Neuronal stem cell (in vitro differentiated cells): ENCODE results near the gene TRIP10.

Experiments
- DNase-seq: peaks from one replicate; pipeline ENCODE4 v3.0.0-alpha.2; 2013; ENCODE audit warnings: low spot score
- H2AFZ ChIP-seq: one replicate; pipeline ENCODE4 v1.6.1; 2013; ENCODE audit warnings: mild to moderate bottlenecking, low read length, inconsistent platforms
- H2AK5ac ChIP-seq: 2 replicates; pipeline ENCODE4 v1.6.1; 2013; ENCODE audit warnings: low read depth, mild to moderate bottlenecking, inconsistent platforms, low read length, moderate library complexity, mixed read lengths
- H2BK120ac ChIP-seq: 2 replicates; pipeline ENCODE4 v1.6.1; 2013; ENCODE audit warnings: low read depth, mild to moderate bottlenecking, inconsistent platforms, low read length, moderate library complexity, mixed read lengths
- H2BK12ac ChIP-seq: one replicate; pipeline ENCODE4 v1.6.1; 2013; ENCODE audit warnings: low read length, inconsistent platforms
- H2BK15ac ChIP-seq: 2 replicates; pipeline ENCODE4 v1.6.1; 2013; ENCODE audit warnings: mild to moderate bottlenecking, low read length, inconsistent platforms, mixed read lengths
- H2BK5ac ChIP-seq: one replicate; pipeline ENCODE4 v1.6.1; 2013; ENCODE audit warnings: inconsistent platforms, mild to moderate bottlenecking, low read length, moderate library complexity
- H3K14ac ChIP-seq: one replicate; pipeline ENCODE4 v1.6.1; 2013; ENCODE audit warnings: low read length, inconsistent platforms
- H3K18ac ChIP-seq: 2 replicates; pipeline ENCODE4 v1.6.1; 2013; ENCODE audit warnings: low read length, inconsistent platforms
- H3K23ac ChIP-seq: 2 replicates; pipeline ENCODE4 v1.6.1; 2013; ENCODE audit warnings: low read depth, mild to moderate bottlenecking, mixed read lengths, low read length, inconsistent platforms; ENCODE audit not compliant: poor library complexity
- H3K27ac ChIP-seq: replicated peaks from 3 replicates; pipeline ENCODE4 v1.5.1; 2013; ENCODE audit warnings: low read length, inconsistent platforms
- H3K27me3 ChIP-seq, 3 experiments: 2 replicates each; pipeline ENCODE4 v1.6.1; 2013; ENCODE audit warnings: low read length in 3 of 3, mild to moderate bottlenecking in 2 of 3, inconsistent platforms in 1 of 3, low read depth in 1 of 3, mixed read lengths in 1 of 3, moderate library complexity in 1 of 3; ENCODE audit not compliant: control insufficient read depth in 3 of 3, insufficient read depth in 3 of 3
- H3K36me3 ChIP-seq, 2 donors: replicated peaks in 1 of 2; 2 replicates each; pipeline ENCODE4 v1.6.1; 2013; ENCODE audit warnings: low read length in 2 of 2; ENCODE audit not compliant: control insufficient read depth in 2 of 2, insufficient read depth in 2 of 2
- H3K4ac ChIP-seq: 2 replicates; pipeline ENCODE4 v1.6.1; 2013; ENCODE audit warnings: inconsistent platforms, mild to moderate bottlenecking, low read length, moderate library complexity
- H3K4me1 ChIP-seq, 2 donors: 1 replicate in 1 of 2; 2 replicates in 1 of 2; pipeline ENCODE4 v1.6.1; 2013; ENCODE audit warnings: low read length in 2 of 2, low read depth in 1 of 2; ENCODE audit not compliant: control insufficient read depth in 2 of 2, insufficient read depth in 1 of 2
- H3K4me2 ChIP-seq: one replicate; pipeline ENCODE4 v1.6.1; 2013; ENCODE audit warnings: mild to moderate bottlenecking, low read length, inconsistent platforms; ENCODE audit not compliant: insufficient read depth, poor library complexity, severe bottlenecking
- H3K4me3 ChIP-seq, 2 donors: 2 replicates each; pipeline ENCODE4 v1.5.1; 2013; ENCODE audit warnings: low read length in 2 of 2, mild to moderate bottlenecking in 2 of 2, inconsistent platforms in 1 of 2, moderate library complexity in 1 of 2
- H3K79me1 ChIP-seq: one replicate; pipeline ENCODE4 v1.6.1; 2013; ENCODE audit warnings: low read depth, mild to moderate bottlenecking, inconsistent platforms, low read length, moderate library complexity
- H3K9ac ChIP-seq: one replicate; pipeline ENCODE4 v1.6.1; 2013; ENCODE audit warnings: mild to moderate bottlenecking, low read depth, low read length, inconsistent platforms; ENCODE audit not compliant: poor library complexity
- H3K9me3 ChIP-seq, 2 donors: replicated peaks in 1 of 2; 2 replicates each; pipeline versions ENCODE3 to v1.6.1; 2013; ENCODE audit warnings: low read length in 2 of 2, mild to moderate bottlenecking in 2 of 2, inconsistent platforms in 1 of 2, low read depth in 1 of 2, mixed read lengths in 1 of 2, moderate library complexity in 1 of 2; ENCODE audit not compliant: control insufficient read depth in 2 of 2, insufficient read depth in 1 of 2
- H4K8ac ChIP-seq: one replicate; pipeline ENCODE4 v1.6.1; 2013; ENCODE audit warnings: low read depth, mild to moderate bottlenecking, inconsistent platforms, low read length, moderate library complexity
- H4K91ac ChIP-seq: one replicate; pipeline ENCODE4 v1.6.1; 2013; ENCODE audit warnings: low read length, low read depth, mild to moderate bottlenecking, inconsistent platforms; ENCODE audit not compliant: poor library complexity
- WGBS, 2 donors: extraction: QIAGEN DNeasy Blood & Tissue Kit; methylation state at CpG; one replicate each; pipeline ENCODE4 v1.1.7; 2013; ENCODE audit warnings: missing lambda C conversion rate in 2 of 2, mixed read lengths in 1 of 2; ENCODE audit not compliant: insufficient read length in 2 of 2, insufficient replicate concordance in 1 of 2; ENCODE audit errors: extremely low coverage in 2 of 2; 5-methylcytosine and 5-hydroxymethylcytosine counted together

TRIP10 gene

GRCh38 chr19:6713773-6714692 lies 25.4 kb upstream of the TRIP10 start:
- Histone ChIP-seq H3K4ac (no peak overlapping the region), H2BK12ac (no peak overlapping the region), H3K36me3 (no peaks in the 10 kb centered on the region), H3K9me3 (peaks cover 0 to 8% of the 10 kb centered on the region in 2 donors), H4K8ac (no peak overlapping the region), H4K91ac (no peak overlapping the region), H3K4me2 (no peak overlapping the region), H3K18ac (no peak overlapping the region), H2BK5ac (no peak overlapping the region), H2BK15ac (no peak overlapping the region), H3K4me1 (no peaks in the 10 kb centered on the region), H3K4me3 (no peak overlapping the region), H2AFZ (no peak overlapping the region), H3K79me1 (peaks cover 3% of the 10 kb centered on the region), H3K27ac (no peak overlapping the region), H2BK120ac (no peak overlapping the region), H3K23ac (no peak overlapping the region), H3K27me3 (peaks cover 0 to 32% (median 30%) of the 10 kb centered on the region in 3 experiments), H3K14ac (no peak overlapping the region), H3K9ac (no peak overlapping the region), H2AK5ac (no peak overlapping the region)
- DNase-seq = no peak
- WGBS, 2 donors = no CpG with 5 or more reads among the region's 24 CpGs

- Histone ChIP-seq H2BK120ac (no peak overlapping the region), H2AFZ (no peak overlapping the region), H3K27me3 (peaks cover 0 to 25% (median 24%) of the 10 kb centered on the region in 3 experiments), H3K4me2 (no peak overlapping the region), H3K36me3 (no peaks in the 10 kb centered on the region), H4K91ac (no peak overlapping the region), H3K9ac (no peak overlapping the region), H3K23ac (no peak overlapping the region), H2BK15ac (no peak overlapping the region), H3K79me1 (peaks cover 3% of the 10 kb centered on the region), H3K18ac (no peak overlapping the region), H4K8ac (no peak overlapping the region), H3K14ac (no peak overlapping the region), H2BK5ac (no peak overlapping the region), H3K9me3 (peaks cover 0 to 8% of the 10 kb centered on the region in 2 donors), H2AK5ac (no peak overlapping the region), H3K4ac (no peak overlapping the region), H3K4me3 (no peak overlapping the region), H3K4me1 (no peaks in the 10 kb centered on the region), H3K27ac (no peak overlapping the region), H2BK12ac (no peak overlapping the region)
- no peak for DNase-seq
- no CpG with 5 or more reads among the region's 11 CpGs for WGBS, 2 donors
Observed at GRCh38 chr19:6714749-6715555, 24.5 kb upstream of the TRIP10 start.

GRCh38 chr19:6716610-6716970 lies 22.9 kb upstream of the TRIP10 start:
- Histone ChIP-seq H2BK12ac (no peak overlapping the region), H3K27ac (no peak overlapping the region), H2BK120ac (no peak overlapping the region), H4K91ac (no peak overlapping the region), H2AFZ (no peak overlapping the region), H3K36me3 (no peaks in the 10 kb centered on the region), H2BK5ac (no peak overlapping the region), H3K4ac (no peak overlapping the region), H2AK5ac (no peak overlapping the region), H3K4me3 (no peak overlapping the region), H3K9ac (no peak overlapping the region), H3K4me2 (no peak overlapping the region), H3K27me3 (peaks cover 0 to 9% (median 7%) of the 10 kb centered on the region in 3 experiments), H3K4me1 (no peaks in the 10 kb centered on the region), H3K23ac (no peak overlapping the region), H4K8ac (no peak overlapping the region), H3K14ac (no peak overlapping the region), H3K18ac (no peak overlapping the region), H3K9me3 (peaks cover 0 to 5% of the 10 kb centered on the region in 2 donors), H3K79me1 (peaks cover 3% of the 10 kb centered on the region), H2BK15ac (no peak overlapping the region)
- no CpG with 5 or more reads among the region's 6 CpGs for WGBS, 2 donors
- DNase-seq = no peak

- Histone ChIP-seq H3K9ac (no peak overlapping the region), H3K4me1 (no peaks in the 10 kb centered on the region), H4K91ac (no peak overlapping the region), H3K79me1 (peaks cover 3% of the 10 kb centered on the region), H3K14ac (peak overlapping the region; percentile 61), H3K4me2 (no peak overlapping the region), H2BK120ac (no peak overlapping the region), H3K9me3 (peaks cover 0 to 5% of the 10 kb centered on the region in 2 donors), H4K8ac (no peak overlapping the region), H2AK5ac (no peak overlapping the region), H2BK5ac (no peak overlapping the region), H3K4me3 (no peak overlapping the region), H3K27me3 (peaks cover 0 to 5% (median 3%) of the 10 kb centered on the region in 3 experiments), H3K36me3 (no peaks in the 10 kb centered on the region), H3K18ac (no peak overlapping the region), H2BK15ac (no peak overlapping the region), H3K23ac (no peak overlapping the region), H3K27ac (no peak overlapping the region), H2BK12ac (no peak overlapping the region), H2AFZ (no peak overlapping the region), H3K4ac (no peak overlapping the region)
- no CpG with 5 or more reads among the region's 10 CpGs for WGBS, 2 donors
- no peak for DNase-seq
Observed at GRCh38 chr19:6717036-6717435, 22.4 kb upstream of the TRIP10 start.
